ENCODE results near the gene ADO.

ADO gene

GRCh38 chr10:62766386-62766785, 38.1 kb upstream of the ADO start:
- no peak for DNase-seq (ENCODE audit: low spot score)
- Histone ChIP-seq H3K4me3 (ENCODE audit: severe bottlenecking) (no peak overlapping the region), H3K36me3 (ENCODE audit: low read depth) (no peaks in the 10 kb centered on the region), H3K4me1 (ENCODE audit: insufficient read depth, poor library complexity, severe bottlenecking) (no peaks in the 10 kb centered on the region), H3K27me3 (ENCODE audit: insufficient read depth, poor library complexity, severe bottlenecking) (no peaks in the 10 kb centered on the region), H3K9me3 (ENCODE audit: severe bottlenecking) (no peaks in the 10 kb centered on the region), H3K27ac (ENCODE audit: poor library complexity, severe bottlenecking) (no peak overlapping the region)
- ATAC-seq (ENCODE audit: low read depth), result no peak
- no peak for TF ChIP-seq CTCF (IDR thresholded peaks at IDR 0.05; ENCODE audit: poor library complexity, severe bottlenecking)

- ATAC-seq (ENCODE audit: low read depth) (no peak), DNase-seq (ENCODE audit: low spot score) (no peak)
- no peaks in the 10 kb centered on the region for H3K27me3 ChIP-seq (ENCODE audit: insufficient read depth, poor library complexity, severe bottlenecking)
- no peak for TF ChIP-seq CTCF (IDR thresholded peaks at IDR 0.05; ENCODE audit: poor library complexity, severe bottlenecking)
- no peaks in the 10 kb centered on the region for H3K9me3 ChIP-seq (ENCODE audit: severe bottlenecking)
- H3K27ac ChIP-seq (ENCODE audit: poor library complexity, severe bottlenecking), result no peak overlapping the region
- H3K4me3 ChIP-seq (ENCODE audit: severe bottlenecking), result no peak overlapping the region
- no peaks in the 10 kb centered on the region for H3K36me3 ChIP-seq (ENCODE audit: low read depth)
- H3K4me1 ChIP-seq (ENCODE audit: insufficient read depth, poor library complexity, severe bottlenecking), result no peaks in the 10 kb centered on the region
Measured at GRCh38 chr10:62769574-62770242, 34.8 kb upstream of the ADO start.

- Histone ChIP-seq H3K27me3 (ENCODE audit: insufficient read depth, poor library complexity, severe bottlenecking) (no peaks in the 10 kb centered on the region), H3K4me3 (ENCODE audit: severe bottlenecking) (no peak overlapping the region), H3K36me3 (ENCODE audit: low read depth) (no peaks in the 10 kb centered on the region), H3K9me3 (ENCODE audit: severe bottlenecking) (no peaks in the 10 kb centered on the region), H3K4me1 (ENCODE audit: insufficient read depth, poor library complexity, severe bottlenecking) (no peaks in the 10 kb centered on the region), H3K27ac (ENCODE audit: poor library complexity, severe bottlenecking) (no peak overlapping the region)
- ATAC-seq (ENCODE audit: low read depth), result no peak
- DNase-seq (ENCODE audit: low spot score), result no peak
- TF ChIP-seq CTCF (IDR thresholded peaks at IDR 0.05; ENCODE audit: poor library complexity, severe bottlenecking), result no peak
Measured at GRCh38 chr10:62772186-62772974, 32.1 kb upstream of the ADO start.

GRCh38 chr10:62778125-62778524, 26.4 kb upstream of the ADO start:
- Histone ChIP-seq H3K9me3 (ENCODE audit: severe bottlenecking) (no peaks in the 10 kb centered on the region), H3K27ac (ENCODE audit: poor library complexity, severe bottlenecking) (no peak overlapping the region), H3K4me3 (ENCODE audit: severe bottlenecking) (no peak overlapping the region), H3K36me3 (ENCODE audit: low read depth) (no peaks in the 10 kb centered on the region), H3K4me1 (ENCODE audit: insufficient read depth, poor library complexity, severe bottlenecking) (no peaks in the 10 kb centered on the region), H3K27me3 (ENCODE audit: insufficient read depth, poor library complexity, severe bottlenecking) (no peaks in the 10 kb centered on the region)
- ATAC-seq (ENCODE audit: low read depth) (no peak), DNase-seq (ENCODE audit: low spot score) (no peak)
- TF ChIP-seq CTCF (IDR thresholded peaks at IDR 0.05; ENCODE audit: poor library complexity, severe bottlenecking), result no peak

All from RWPE2 (cell line).